Measurements from ENCODE around the gene TMC1.
"Not testable (repeated sequence)": the region's sequence is repeated elsewhere in the genome, so short reads cannot be mapped to it uniquely, and the experiment has no call there.

TMC1 gene

DNA sequence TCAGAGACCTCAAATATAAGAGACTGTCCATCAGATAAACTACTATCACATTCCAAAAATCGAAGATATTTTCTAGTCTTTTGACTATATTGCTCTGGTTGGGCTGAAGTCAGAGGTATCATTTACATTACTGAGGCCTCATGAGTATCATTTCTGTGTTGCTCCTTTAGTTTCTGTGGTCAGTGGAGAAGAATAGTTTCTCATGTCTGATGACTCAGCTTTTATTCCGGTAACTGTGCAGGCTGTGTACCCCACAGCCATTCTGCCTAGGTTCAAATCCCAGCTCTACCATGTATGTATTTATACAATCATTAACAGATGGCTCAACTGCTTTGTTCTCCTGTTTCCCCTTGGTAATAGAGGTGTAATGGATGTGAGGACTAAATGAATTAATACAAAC, 252.2 kb downstream of the TMC1 start:
- Histone ChIP-seq H3K27me3 (ENCODE audit: control insufficient read depth, insufficient read depth, low read length) (no peaks in the 10 kb centered on the region), H3K27ac (ENCODE audit: low read depth, low read length) (no peak overlapping the region), H3K36me3 (ENCODE audit: control insufficient read depth, insufficient read depth, low read length) (no peaks in the 10 kb centered on the region), H3K4me3 (ENCODE audit: low read length) (no peak overlapping the region), H3K4me1 (ENCODE audit: control insufficient read depth, insufficient read depth, low read length) (no peaks in the 10 kb centered on the region), H3K9ac (ENCODE audit: low read length) (no peak overlapping the region)

- H3K4me3 ChIP-seq (ENCODE audit: low read length): no peak overlapping the region
- H3K36me3 ChIP-seq (ENCODE audit: control insufficient read depth, insufficient read depth, low read length): no peaks in the 10 kb centered on the region
Measured at GRCh38 chr9:72775570-72775969, 254.2 kb downstream of the TMC1 start.

GRCh38 chr9:72779614-72780013, 258.2 kb downstream of the TMC1 start:
- Histone ChIP-seq H3K4me1 (ENCODE audit: control insufficient read depth, insufficient read depth, low read length) (no peaks in the 10 kb centered on the region), H3K9ac (ENCODE audit: low read length) (no peak overlapping the region), H3K36me3 (ENCODE audit: control insufficient read depth, insufficient read depth, low read length) (no peaks in the 10 kb centered on the region), H3K27me3 (ENCODE audit: control insufficient read depth, insufficient read depth, low read length) (no peaks in the 10 kb centered on the region), H3K4me3 (ENCODE audit: low read length) (no peak overlapping the region), H3K27ac (ENCODE audit: low read depth, low read length) (no peak overlapping the region)

More at GRCh38 chr9:72775570-72775969, 254.2 kb downstream of the TMC1 start:
- no peak overlapping the region for H3K27ac ChIP-seq (ENCODE audit: low read depth, low read length)
- no peak overlapping the region for H3K9ac ChIP-seq (ENCODE audit: low read length)
- no peaks in the 10 kb centered on the region for H3K27me3 ChIP-seq (ENCODE audit: control insufficient read depth, insufficient read depth, low read length)
- no peaks in the 10 kb centered on the region for H3K4me1 ChIP-seq (ENCODE audit: control insufficient read depth, insufficient read depth, low read length)

DNA sequence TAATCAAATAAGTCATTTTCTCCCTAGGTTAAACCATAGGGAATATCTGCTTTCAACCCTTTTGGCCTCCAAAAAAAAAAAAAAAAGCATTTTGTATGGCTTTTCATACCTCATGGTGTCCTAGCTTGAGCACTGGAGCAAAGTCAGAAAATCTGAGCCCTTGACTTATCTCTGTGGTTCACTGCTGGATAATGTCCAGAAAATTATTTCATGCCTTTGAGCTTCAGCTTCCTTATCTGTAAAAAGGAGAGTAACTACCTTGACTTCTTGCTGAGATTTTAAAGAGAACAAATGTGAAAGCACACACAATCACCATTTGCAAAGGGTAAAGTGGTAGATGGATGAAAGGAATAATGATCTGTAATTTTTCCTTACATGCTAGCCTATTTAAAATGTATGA, 265.5 kb downstream of the TMC1 start:
- H3K9ac ChIP-seq (ENCODE audit: low read length): no peak overlapping the region
- H3K27ac ChIP-seq (ENCODE audit: low read depth, low read length): no peak overlapping the region
- H3K4me3 ChIP-seq (ENCODE audit: low read length): no peak overlapping the region
- H3K36me3 ChIP-seq (ENCODE audit: control insufficient read depth, insufficient read depth, low read length): no peaks in the 10 kb centered on the region
- no peaks in the 10 kb centered on the region for H3K27me3 ChIP-seq (ENCODE audit: control insufficient read depth, insufficient read depth, low read length)
- no peaks in the 10 kb centered on the region for H3K4me1 ChIP-seq (ENCODE audit: control insufficient read depth, insufficient read depth, low read length)

- H3K27ac ChIP-seq (ENCODE audit: low read depth, low read length): no peak overlapping the region
- no peak overlapping the region for H3K4me3 ChIP-seq (ENCODE audit: low read length)
- H3K4me1 ChIP-seq (ENCODE audit: control insufficient read depth, insufficient read depth, low read length): no peaks in the 10 kb centered on the region
- no peaks in the 10 kb centered on the region for H3K27me3 ChIP-seq (ENCODE audit: control insufficient read depth, insufficient read depth, low read length)
- no peaks in the 10 kb centered on the region for H3K36me3 ChIP-seq (ENCODE audit: control insufficient read depth, insufficient read depth, low read length)
- H3K9ac ChIP-seq (ENCODE audit: low read length): no peak overlapping the region
Measured at GRCh38 chr9:72788966-72789735, 267.7 kb downstream of the TMC1 start.

GRCh38 chr9:72789885-72790284, 268.5 kb downstream of the TMC1 start:
- no peak overlapping the region for H3K27ac ChIP-seq (ENCODE audit: low read depth, low read length)

DNA sequence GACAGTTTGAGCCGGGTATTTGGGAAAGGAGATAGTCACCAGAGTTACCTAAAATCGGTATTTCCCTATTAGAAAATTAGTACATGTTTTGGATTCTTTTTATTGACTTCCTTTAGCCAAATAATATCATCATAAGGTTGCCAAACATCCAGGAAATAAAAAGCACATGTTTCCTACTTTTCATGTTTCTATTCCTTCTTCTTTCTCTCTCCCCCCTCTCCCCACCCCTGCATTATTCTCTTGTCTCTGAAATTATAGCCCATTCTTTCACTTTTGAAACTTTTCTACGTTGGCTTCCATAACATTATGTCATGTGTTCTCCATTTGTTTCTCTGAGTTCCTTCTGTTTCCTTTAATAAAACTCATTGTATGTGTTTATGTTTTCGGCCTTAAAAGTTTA, 269.6 kb downstream of the TMC1 start:
- Histone ChIP-seq H3K36me3 (ENCODE audit: control insufficient read depth, insufficient read depth, low read length) (no peaks in the 10 kb centered on the region), H3K27me3 (ENCODE audit: control insufficient read depth, insufficient read depth, low read length) (no peaks in the 10 kb centered on the region), H3K4me1 (ENCODE audit: control insufficient read depth, insufficient read depth, low read length) (no peaks in the 10 kb centered on the region), H3K9ac (ENCODE audit: low read length) (no peak overlapping the region), H3K27ac (ENCODE audit: low read depth, low read length) (no peak overlapping the region), H3K4me3 (ENCODE audit: low read length) (no peak overlapping the region)

More at GRCh38 chr9:72789885-72790284, 268.5 kb downstream of the TMC1 start:
- no peak overlapping the region for H3K9ac ChIP-seq (ENCODE audit: low read length)
- no peak overlapping the region for H3K4me3 ChIP-seq (ENCODE audit: low read length)
- H3K4me1 ChIP-seq (ENCODE audit: control insufficient read depth, insufficient read depth, low read length): no peaks in the 10 kb centered on the region
- H3K36me3 ChIP-seq (ENCODE audit: control insufficient read depth, insufficient read depth, low read length): no peaks in the 10 kb centered on the region
- H3K27me3 ChIP-seq (ENCODE audit: control insufficient read depth, insufficient read depth, low read length): no peaks in the 10 kb centered on the region

DNA sequence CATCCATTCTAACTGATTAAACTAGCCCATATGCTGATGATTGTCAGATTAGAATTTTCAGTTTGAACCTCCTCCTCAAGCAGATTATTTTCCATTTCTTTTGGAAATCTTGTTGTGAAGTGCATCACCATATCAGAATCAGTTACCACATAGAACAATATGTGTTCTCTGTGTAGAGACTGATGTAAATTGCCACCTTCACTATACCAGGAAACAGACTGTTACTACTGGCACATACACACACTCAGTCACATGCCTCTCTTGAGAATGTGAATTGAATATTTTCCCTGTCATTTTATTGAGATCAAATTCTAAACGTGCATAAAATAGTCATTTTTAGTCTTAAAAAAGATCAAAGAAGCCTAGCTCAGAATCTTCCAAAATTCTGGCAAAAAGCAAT, 270.0 kb downstream of the TMC1 start:
- no peak overlapping the region for H3K27ac ChIP-seq (ENCODE audit: low read depth, low read length)
- no peaks in the 10 kb centered on the region for H3K36me3 ChIP-seq (ENCODE audit: control insufficient read depth, insufficient read depth, low read length)
- no peaks in the 10 kb centered on the region for H3K4me1 ChIP-seq (ENCODE audit: control insufficient read depth, insufficient read depth, low read length)
- no peak overlapping the region for H3K9ac ChIP-seq (ENCODE audit: low read length)
- H3K4me3 ChIP-seq (ENCODE audit: low read length): no peak overlapping the region
- no peaks in the 10 kb centered on the region for H3K27me3 ChIP-seq (ENCODE audit: control insufficient read depth, insufficient read depth, low read length)

DNA sequence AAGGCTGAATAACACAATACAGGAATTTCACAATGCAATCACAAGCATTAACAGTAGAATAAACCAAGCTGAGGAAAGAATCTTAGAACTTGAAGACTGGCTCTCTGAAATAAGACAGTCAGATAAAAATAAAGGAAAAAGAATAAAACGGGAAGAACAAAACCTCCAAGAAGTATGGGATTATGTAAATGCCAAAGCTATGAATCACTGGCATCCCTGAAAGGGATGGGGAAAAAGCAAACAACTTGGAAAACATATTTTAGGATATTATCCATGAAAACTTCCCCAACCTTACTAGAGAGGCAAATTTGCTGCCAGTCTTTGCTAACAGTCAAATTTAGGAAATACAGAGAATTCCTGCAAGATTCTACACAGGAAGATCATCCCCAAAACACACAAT, 273.5 kb downstream of the TMC1 start:
- no peaks in the 10 kb centered on the region for H3K4me1 ChIP-seq (ENCODE audit: control insufficient read depth, insufficient read depth, low read length)
- no peak overlapping the region for H3K4me3 ChIP-seq (ENCODE audit: low read length)
- H3K36me3 ChIP-seq (ENCODE audit: control insufficient read depth, insufficient read depth, low read length): no peaks in the 10 kb centered on the region
- no peak overlapping the region for H3K27ac ChIP-seq (ENCODE audit: low read depth, low read length)
- no peaks in the 10 kb centered on the region for H3K27me3 ChIP-seq (ENCODE audit: control insufficient read depth, insufficient read depth, low read length)
- no peak overlapping the region for H3K9ac ChIP-seq (ENCODE audit: low read length)

GRCh38 chr9:72800328-72800994, 279.1 kb downstream of the TMC1 start:
- Histone ChIP-seq H3K4me3 (ENCODE audit: low read length) (no peak overlapping the region), H3K27me3 (ENCODE audit: control insufficient read depth, insufficient read depth, low read length) (no peaks in the 10 kb centered on the region), H3K4me1 (ENCODE audit: control insufficient read depth, insufficient read depth, low read length) (no peaks in the 10 kb centered on the region), H3K9ac (ENCODE audit: low read length) (no peak overlapping the region), H3K36me3 (ENCODE audit: control insufficient read depth, insufficient read depth, low read length) (no peaks in the 10 kb centered on the region), H3K27ac (ENCODE audit: low read depth, low read length) (no peak overlapping the region)

- Histone ChIP-seq H3K9ac (ENCODE audit: low read length) (no peak overlapping the region), H3K27ac (ENCODE audit: low read depth, low read length) (no peak overlapping the region), H3K4me1 (ENCODE audit: control insufficient read depth, insufficient read depth, low read length) (no peaks in the 10 kb centered on the region), H3K27me3 (ENCODE audit: control insufficient read depth, insufficient read depth, low read length) (no peaks in the 10 kb centered on the region), H3K4me3 (ENCODE audit: low read length) (no peak overlapping the region), H3K36me3 (ENCODE audit: control insufficient read depth, insufficient read depth, low read length) (no peaks in the 10 kb centered on the region)
Measured at GRCh38 chr9:72805238-72805637, 283.8 kb downstream of the TMC1 start.

- not testable (repeated sequence) for H3K9ac ChIP-seq (ENCODE audit: low read length); H3K27ac ChIP-seq (ENCODE audit: low read depth, low read length); H3K4me1 ChIP-seq (ENCODE audit: control insufficient read depth, insufficient read depth, low read length); H3K36me3 ChIP-seq (ENCODE audit: control insufficient read depth, insufficient read depth, low read length); H3K4me3 ChIP-seq (ENCODE audit: low read length); H3K27me3 ChIP-seq (ENCODE audit: control insufficient read depth, insufficient read depth, low read length)
Measured at GRCh38 chr9:72806313-72806809, 285.0 kb downstream of the TMC1 start.

Data from rectal smooth muscle tissue (tissue), 1 donor.